AML-193 (cell line): ENCODE data around the gene RAB22A.

Experiments
- DNase-seq, 2 experiments: peaks; one replicate each; lab custom pipeline; 2025; lab: John Stamatoyannopoulos, UW

RAB22A gene

GRCh38 chr20:58309591-58310290, at the start of gene RAB22A:
Gene RAB22A (plus strand): TSS chr20:58309715. CDS start chr20:58309977, 262 bp downstream.
- peak; percentile 45 to 50 for DNase-seq

- DNase-seq = no peak
Measured at GRCh38 chr20:58260006-58260405, 49.5 kb upstream of the RAB22A start.

GRCh38 chr20:58261660-58262059, 47.9 kb upstream of the RAB22A start:
- no peak for DNase-seq

GRCh38 chr20:58264271-58264670, 45.2 kb upstream of the RAB22A start:
- no peak for DNase-seq

GRCh38 chr20:58267389-58268215, 41.9 kb upstream of the RAB22A start:
- no peak for DNase-seq

- DNase-seq = no peak
Measured at GRCh38 chr20:58268421-58268821, 41.1 kb upstream of the RAB22A start.

GRCh38 chr20:58268936-58269619, 40.4 kb upstream of the RAB22A start:
- no peak for DNase-seq

- no peak for DNase-seq
Measured at GRCh38 chr20:58271606-58272351, 37.7 kb upstream of the RAB22A start.

GRCh38 chr20:58274384-58274783, 35.1 kb upstream of the RAB22A start:
- DNase-seq = no peak

GRCh38 chr20:58277107-58277506, 32.4 kb upstream of the RAB22A start:
- DNase-seq = no peak

GRCh38 chr20:58277578-58278472, 31.7 kb upstream of the RAB22A start:
- no peak for DNase-seq

GRCh38 chr20:58286729-58287128, 22.8 kb upstream of the RAB22A start:
- DNase-seq = no peak

- DNase-seq = peak in 1 of 2 experiments; percentile 2
Measured at GRCh38 chr20:58287638-58288037, 21.9 kb upstream of the RAB22A start.

- DNase-seq = no peak
Measured at GRCh38 chr20:58289143-58289542, 20.4 kb upstream of the RAB22A start.

GRCh38 chr20:58293453-58293852, 16.1 kb upstream of the RAB22A start:
- DNase-seq = no peak

- DNase-seq = no peak
Measured at GRCh38 chr20:58294497-58295455, 14.7 kb upstream of the RAB22A start.

- no peak for DNase-seq
Measured at GRCh38 chr20:58296051-58296837, 13.3 kb upstream of the RAB22A start.

- DNase-seq = no peak
Measured at GRCh38 chr20:58297394-58297793, 12.1 kb upstream of the RAB22A start.

GRCh38 chr20:58300321-58300720, 9.2 kb upstream of the RAB22A start:
- no peak for DNase-seq
